Memory B cell (primary cell): Measurements from ENCODE around the gene LIFR.

Experiments used
- ATAC-seq: fragments of 150-1000 bp; cut with Tn5 transposase; 2 replicates; pipeline ENCODE4 v1.10.0; 2021; ENCODE audit warnings: low read depth, mild to moderate bottlenecking, moderate library complexity
- DNase-seq, 2 donors: peaks; one replicate each; pipeline ENCODE4 v3.0.0; 2022; ENCODE audit warnings: low spot score in 2 of 2
- H3K27ac Mint-ChIP-seq: one replicate; pipeline ENCODE4 v1.8.0; 2022; ENCODE audit warnings: mild to moderate bottlenecking, moderate library complexity, mixed read lengths
- H3K27me3 Mint-ChIP-seq: one replicate; pipeline ENCODE4 v1.8.0; 2022; ENCODE audit warnings: mixed read lengths
- H3K36me3 Mint-ChIP-seq: one replicate; pipeline ENCODE4 v1.8.0; 2022; ENCODE audit warnings: mild to moderate bottlenecking, mixed read lengths
- H3K4me1 Mint-ChIP-seq: one replicate; pipeline ENCODE4 v1.8.0; 2022; ENCODE audit warnings: mixed read lengths
- H3K4me3 Mint-ChIP-seq: one replicate; pipeline ENCODE4 v1.8.0; 2022; ENCODE audit warnings: mild to moderate bottlenecking, moderate library complexity, mixed read lengths
- H3K9me3 Mint-ChIP-seq: one replicate; pipeline ENCODE4 v1.8.0; 2022; ENCODE audit warnings: mixed read lengths

LIFR gene

GRCh38 chr5:38426986-38427950 lies 129.2 kb downstream of the LIFR start:
- Mint-ChIP-seq H3K27me3 (peaks cover 6% of the 10 kb centered on the region), H3K4me1 (no peaks in the 10 kb centered on the region), H3K36me3 (no peaks in the 10 kb centered on the region), H3K27ac (no peak overlapping the region), H3K9me3 (no peaks in the 10 kb centered on the region), H3K4me3 (no peak overlapping the region)
- ATAC-seq = no peak
- no peak for DNase-seq

GRCh38 chr5:38426490-38426889 lies 130.0 kb downstream of the LIFR start:
- DNase-seq = no peak
- no peak for ATAC-seq
- no peaks in the 10 kb centered on the region for H3K36me3 Mint-ChIP-seq
- H3K27ac Mint-ChIP-seq = no peak overlapping the region
- H3K4me3 Mint-ChIP-seq = no peak overlapping the region
- H3K27me3 Mint-ChIP-seq = peaks cover 7% of the 10 kb centered on the region
- no peaks in the 10 kb centered on the region for H3K9me3 Mint-ChIP-seq
- no peaks in the 10 kb centered on the region for H3K4me1 Mint-ChIP-seq
